Cardiac muscle cell (in vitro differentiated cells and primary cell): Measurements from ENCODE around the gene PFKM. TPM values are rescaled to one million over a fixed set of nuclear protein-coding genes. Genes with fewer than 3 reads are reported as not detected.
A peak's percentile ranks its signal among the peaks of the same experiment; 100 is the strongest.
"Not testable (repeated sequence)": the region's sequence is repeated elsewhere in the genome, so short reads cannot be mapped to it uniquely, and the experiment has no call there.

Experiments
- DNase-seq, 2 donors: peaks; one replicate each; pipeline versions ENCODE4 v3.0.0 to v3.0.0-alpha.2; 2010 to 2017; ENCODE audit warnings: low read depth in 1 of 2, low spot score in 1 of 2
- H3K27ac ChIP-seq: fragments of 200-600 bp; sonication (generic); 2 replicates; pipeline ENCODE4 v1.5.1; 2016
- H3K27me3 ChIP-seq: fragments of 200-600 bp; sonication (generic); 2 replicates; pipeline ENCODE4 v1.6.0; 2016; ENCODE audit warnings: control low read depth
- H3K36me3 ChIP-seq: fragments of 200-600 bp; sonication (generic); 2 replicates; pipeline ENCODE4 v1.5.1; 2016; ENCODE audit warnings: control low read depth
- H3K4me1 ChIP-seq: fragments of 200-600 bp; sonication (generic); 2 replicates; pipeline ENCODE4 v1.8.1; 2017; ENCODE audit warnings: low read depth, mild to moderate bottlenecking, mixed run types
- H3K4me3 ChIP-seq: fragments of 200-600 bp; sonication (generic); 2 replicates; pipeline ENCODE4 v1.5.1; 2016; ENCODE audit warnings: mild to moderate bottlenecking
- H3K9me3 ChIP-seq: fragments of 200-600 bp; sonication (generic); 2 replicates; pipeline ENCODE4 v1.5.1; 2017; ENCODE audit warnings: low read depth, mild to moderate bottlenecking, control low read depth
- CTCF ChIP-seq: IDR thresholded peaks from 2 replicates; pipeline ENCODE4 v1.5.1; 2012; ENCODE audit warnings: low read depth, mild to moderate bottlenecking, low read length
- polyA plus RNA-seq: library from polyadenylated mRNA; unstranded; fragments of >200 nt; fragmentation: Nextera tagmentation; extraction: Ambion mirVana; gene quantifications from 2 replicates; pipeline ENCODE4 v1.2.1, GENCODE V29; 2016
- total RNA-seq: library from RNA; depleted of rRNA; stranded (reverse); fragments of >200 nt; gene quantifications from 2 replicates; pipeline ENCODE4 v1.2.3, GENCODE V29; 2016

The PFKM gene
- total and polyA plus RNA-seq, 2 experiments from 2014 or later = 152 to 163 TPM

GRCh38 chr12:48123169-48123568 lies 4.0 kb downstream of the PFKM start:
- no peak for TF ChIP-seq CTCF
- DNase-seq = no peak
- H3K36me3 ChIP-seq = peaks cover 12% of the 10 kb centered on the region
- H3K27me3 ChIP-seq = no peaks in the 10 kb centered on the region
- peaks cover 55% of the 10 kb centered on the region for H3K4me1 ChIP-seq
- H3K4me3 ChIP-seq = no peak overlapping the region
- H3K27ac ChIP-seq = no peak overlapping the region
- no peaks in the 10 kb centered on the region for H3K9me3 ChIP-seq

DNA sequence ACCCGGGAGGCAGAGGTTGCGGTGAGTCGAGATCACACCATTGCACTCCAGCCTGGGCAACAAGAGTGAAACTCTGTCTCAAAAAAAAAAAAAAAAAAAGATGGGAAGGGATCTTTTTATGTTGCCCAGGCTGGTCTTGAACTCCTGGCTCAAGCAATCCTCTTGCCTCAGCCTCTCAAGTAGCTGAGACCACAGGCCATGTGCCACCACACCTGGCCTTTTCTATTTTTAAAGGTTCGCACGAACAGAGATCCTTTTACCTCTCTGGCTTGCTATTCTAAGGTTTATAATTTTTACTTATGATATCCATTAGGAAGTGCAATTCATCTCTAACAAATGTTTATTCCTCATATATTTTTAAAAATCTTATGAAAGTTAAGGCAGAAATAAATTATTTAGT lies 6.4 kb downstream of the PFKM start:
- Histone ChIP-seq H3K36me3 (peaks cover 30% of the 10 kb centered on the region), H3K4me1 (peaks cover 44% of the 10 kb centered on the region), H3K27ac (peak overlapping the region; percentile 85)
- not testable (repeated sequence) for H3K27me3 ChIP-seq, H3K4me3 ChIP-seq, DNase-seq, H3K9me3 ChIP-seq

- no peaks in the 10 kb centered on the region for H3K9me3 ChIP-seq
- H3K4me3 ChIP-seq = no peak overlapping the region
- H3K27me3 ChIP-seq = no peaks in the 10 kb centered on the region
- no peak for TF ChIP-seq CTCF
- H3K4me1 ChIP-seq = peaks cover 41% of the 10 kb centered on the region
- H3K27ac ChIP-seq = peak overlapping the region; percentile 85
- H3K36me3 ChIP-seq = peaks cover 34% of the 10 kb centered on the region
- peak in 1 of 2 donors; percentile 85 for DNase-seq
Measured at GRCh38 chr12:48125985-48126384, 6.8 kb downstream of the PFKM start.

- H3K27me3 ChIP-seq = no peaks in the 10 kb centered on the region
- no peak for DNase-seq
- no peak for TF ChIP-seq CTCF
- no peaks in the 10 kb centered on the region for H3K9me3 ChIP-seq
- H3K4me1 ChIP-seq = peaks cover 41% of the 10 kb centered on the region
- H3K27ac ChIP-seq = peak overlapping the region; percentile 85
- H3K4me3 ChIP-seq = no peak overlapping the region
- peaks cover 44% of the 10 kb centered on the region for H3K36me3 ChIP-seq
Measured at GRCh38 chr12:48126953-48127630, 7.9 kb downstream of the PFKM start.

DNA sequence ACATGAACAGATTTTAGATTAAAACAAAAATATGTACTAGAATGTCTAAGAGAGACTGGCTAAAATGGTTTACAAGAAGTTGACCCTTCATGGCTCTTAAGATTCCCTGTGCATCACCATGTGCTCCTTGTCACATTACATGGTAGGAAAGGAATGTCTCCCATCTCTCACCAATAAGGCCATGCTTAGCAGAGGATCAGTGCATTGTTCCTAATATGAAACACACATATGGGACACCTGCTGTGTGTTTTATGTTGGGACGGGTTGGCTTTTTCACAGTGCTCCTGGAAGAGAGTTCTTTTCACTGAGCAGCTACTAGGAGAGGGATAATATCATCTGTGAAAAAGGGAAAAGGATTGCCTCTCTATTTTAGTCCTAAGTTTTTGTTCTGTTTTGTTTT lies 9.6 kb downstream of the PFKM start:
- Histone ChIP-seq H3K9me3 (no peaks in the 10 kb centered on the region), H3K36me3 (peaks cover 54% of the 10 kb centered on the region), H3K4me3 (no peak overlapping the region), H3K4me1 (peaks cover 36% of the 10 kb centered on the region), H3K27ac (peak overlapping the region; percentile 2), H3K27me3 (no peaks in the 10 kb centered on the region)
- TF ChIP-seq CTCF = no peak
- no peak for DNase-seq

GRCh38 chr12:48129376-48129775 lies 10.2 kb downstream of the PFKM start:
- H3K9me3 ChIP-seq = no peaks in the 10 kb centered on the region
- DNase-seq = no peak
- no peak overlapping the region for H3K4me3 ChIP-seq
- no peak overlapping the region for H3K27ac ChIP-seq
- peaks cover 31% of the 10 kb centered on the region for H3K4me1 ChIP-seq
- peaks cover 59% of the 10 kb centered on the region for H3K36me3 ChIP-seq
- no peak for TF ChIP-seq CTCF
- no peaks in the 10 kb centered on the region for H3K27me3 ChIP-seq
